Measurements from ENCODE around the gene WDR86.

Gene WDR86, protein sequence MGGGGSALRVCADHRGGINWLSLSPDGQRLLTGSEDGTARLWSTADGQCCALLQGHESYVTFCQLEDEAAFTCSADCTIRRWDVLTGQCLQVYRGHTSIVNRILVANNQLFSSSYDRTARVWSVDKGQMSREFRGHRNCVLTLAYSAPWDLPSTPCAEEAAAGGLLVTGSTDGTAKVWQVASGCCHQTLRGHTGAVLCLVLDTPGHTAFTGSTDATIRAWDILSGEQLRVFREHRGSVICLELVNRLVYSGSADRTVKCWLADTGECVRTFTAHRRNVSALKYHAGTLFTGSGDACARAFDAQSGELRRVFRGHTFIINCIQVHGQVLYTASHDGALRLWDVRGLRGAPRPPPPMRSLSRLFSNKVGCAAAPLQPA

DNA sequence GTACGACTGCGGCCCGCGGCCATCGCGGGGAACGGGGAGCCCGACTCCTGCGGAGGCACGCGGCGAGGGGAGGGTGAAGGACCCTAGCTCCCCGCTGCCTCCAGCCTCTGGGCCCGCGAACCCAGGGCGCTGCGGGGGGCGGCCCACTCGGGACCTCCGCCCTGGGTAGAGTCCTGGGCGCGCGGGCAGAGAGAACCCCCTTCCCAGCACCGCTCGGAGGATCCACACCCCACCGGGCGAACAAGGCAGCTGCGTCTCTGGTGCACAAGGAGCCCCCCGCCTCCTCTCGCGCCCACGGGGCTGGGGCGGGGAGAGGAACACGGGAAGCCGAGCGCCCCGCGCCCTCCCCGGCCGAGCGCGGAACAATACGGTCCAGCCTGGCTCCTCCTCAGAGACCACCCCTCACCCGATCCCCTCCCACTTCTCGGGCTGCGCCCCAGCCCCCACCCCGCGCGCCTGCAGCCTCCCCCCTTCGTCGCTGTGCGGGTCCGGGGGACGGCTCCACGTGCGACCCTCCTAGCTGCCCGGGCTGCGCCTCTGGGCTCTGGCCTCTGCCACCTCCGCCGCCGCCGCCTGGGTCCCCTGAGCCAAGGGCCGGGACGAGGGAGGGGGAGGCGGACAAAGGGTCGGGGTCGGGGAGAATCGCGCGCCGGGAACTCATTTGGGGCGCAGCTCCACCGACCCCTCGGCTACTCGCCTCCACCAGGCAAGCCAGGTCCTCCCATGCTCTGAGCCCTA, at the start of gene WDR86:
Gene WDR86, minus strand, starts transcription at position 372 of the 738 bp plus-strand sequence. CDS start 449 bp downstream, outside the sequence.
- no peak for DNase-seq

- no peak for DNase-seq
Observed at GRCh38 chr7:151457534-151457933, 47.7 kb upstream of the WDR86 start.

DNA sequence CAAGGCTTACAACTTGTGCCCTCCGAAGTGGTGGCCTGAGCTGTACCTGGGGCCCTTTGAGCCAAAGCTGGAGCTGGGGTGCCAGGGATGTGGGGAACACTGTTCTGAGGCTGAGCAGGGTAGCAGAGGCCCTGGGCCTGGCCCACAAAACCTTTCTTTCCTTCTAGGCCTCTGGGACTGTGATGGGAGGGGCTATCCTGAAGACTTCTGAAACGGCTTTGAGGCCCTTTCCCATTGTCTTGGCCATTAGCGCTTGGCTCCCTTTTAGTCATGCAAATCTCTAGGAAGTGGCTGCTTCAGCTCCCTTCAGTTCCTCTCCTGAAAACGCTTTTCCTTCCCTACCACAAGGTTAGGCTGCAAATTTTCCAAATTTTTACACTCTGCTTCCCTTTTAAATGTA, 46.9 kb upstream of the WDR86 start:
- DNase-seq: no peak

GRCh38 chr7:151456276-151456675, 46.4 kb upstream of the WDR86 start:
- no peak for DNase-seq

- no peak for DNase-seq
Observed at GRCh38 chr7:151455690-151456089, 45.9 kb upstream of the WDR86 start.

DNA sequence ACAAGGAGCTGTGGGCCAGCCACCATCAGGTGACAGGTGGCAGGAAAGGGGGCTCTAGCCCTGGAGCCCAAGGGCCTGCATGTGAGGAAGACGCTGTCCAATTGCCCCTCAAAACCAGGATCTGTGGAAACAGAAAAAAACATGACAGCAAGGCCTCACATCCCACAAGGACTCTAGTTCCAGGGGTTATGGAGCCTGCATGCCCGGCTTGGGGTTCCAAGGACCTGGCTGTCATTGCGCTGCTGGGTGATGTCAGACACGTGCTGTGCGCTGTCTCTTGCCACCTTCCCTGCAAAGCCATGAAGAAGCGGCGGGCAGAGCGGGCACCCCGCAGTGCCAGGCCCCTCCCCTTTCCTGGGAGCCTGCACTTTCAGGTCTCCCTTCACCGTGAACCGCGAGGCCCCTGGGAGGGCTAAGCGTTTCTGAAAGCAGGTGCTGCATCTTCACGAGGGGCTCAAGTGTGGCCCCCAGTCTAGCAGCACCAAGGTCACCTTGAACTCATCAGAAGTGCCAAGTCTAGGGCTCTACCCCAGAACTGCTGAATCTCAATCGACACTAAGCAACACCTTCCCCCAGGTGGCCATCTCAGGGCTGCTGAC, 45.2 kb upstream of the WDR86 start:
- DNase-seq: no peak

DNA sequence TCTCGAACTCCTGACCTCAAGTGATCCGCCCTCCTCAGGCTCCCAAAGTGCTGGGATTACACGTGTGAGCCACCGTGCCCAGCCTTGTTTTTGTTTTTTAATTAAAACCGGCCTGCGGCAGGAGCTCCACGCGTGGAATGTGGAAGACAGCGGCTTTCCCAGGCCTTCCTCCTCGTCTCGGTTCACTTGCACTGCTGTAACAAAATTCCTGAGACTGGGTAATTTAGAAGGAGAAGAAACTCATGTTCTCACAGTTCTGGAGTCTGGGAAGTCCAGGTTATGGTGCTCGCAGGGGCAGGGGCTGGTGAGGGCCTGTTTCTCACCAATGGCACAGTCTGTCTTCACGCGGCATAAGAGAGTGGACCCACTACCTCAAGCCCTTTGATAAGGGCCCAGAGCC, 44.5 kb upstream of the WDR86 start:
- no peak for DNase-seq

DNA sequence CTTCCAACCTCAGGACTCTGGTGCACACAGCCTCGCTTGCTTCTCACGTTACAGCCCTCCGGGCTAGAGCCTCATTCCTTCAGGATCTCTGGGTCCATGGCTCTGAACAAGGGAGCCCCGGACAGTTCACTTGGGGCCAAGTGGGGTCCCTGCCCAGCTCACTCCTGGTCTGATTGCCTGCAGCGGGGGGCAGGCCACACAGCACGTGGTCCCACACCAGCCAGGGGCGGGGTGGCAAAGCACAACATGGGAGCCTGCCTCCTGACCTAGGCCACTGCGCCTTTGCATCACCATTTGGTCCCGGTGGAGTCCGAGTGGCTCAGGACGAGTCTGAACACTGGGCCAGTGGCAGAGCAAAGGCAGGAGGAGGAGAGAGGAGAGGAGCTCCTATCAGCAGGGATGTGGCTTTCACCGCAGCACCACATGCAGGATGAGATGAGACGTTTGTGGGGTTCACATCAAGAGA, 43.5 kb upstream of the WDR86 start:
- no peak for DNase-seq

GRCh38 chr7:151452680-151453325, 43.0 kb upstream of the WDR86 start:
- DNase-seq: no peak

GRCh38 chr7:151451626-151452571, 42.1 kb upstream of the WDR86 start:
- DNase-seq: no peak

GRCh38 chr7:151451156-151451555, 41.3 kb upstream of the WDR86 start:
- no peak for DNase-seq

GRCh38 chr7:151449990-151450389, 40.2 kb upstream of the WDR86 start:
- DNase-seq: no peak

- peak in 12 of 14 donors; percentile 19 to 75 (median 34) for DNase-seq
Observed at GRCh38 chr7:151448261-151449252, 38.7 kb upstream of the WDR86 start.

GRCh38 chr7:151447901-151448260, 38.0 kb upstream of the WDR86 start:
- no peak for DNase-seq

DNA sequence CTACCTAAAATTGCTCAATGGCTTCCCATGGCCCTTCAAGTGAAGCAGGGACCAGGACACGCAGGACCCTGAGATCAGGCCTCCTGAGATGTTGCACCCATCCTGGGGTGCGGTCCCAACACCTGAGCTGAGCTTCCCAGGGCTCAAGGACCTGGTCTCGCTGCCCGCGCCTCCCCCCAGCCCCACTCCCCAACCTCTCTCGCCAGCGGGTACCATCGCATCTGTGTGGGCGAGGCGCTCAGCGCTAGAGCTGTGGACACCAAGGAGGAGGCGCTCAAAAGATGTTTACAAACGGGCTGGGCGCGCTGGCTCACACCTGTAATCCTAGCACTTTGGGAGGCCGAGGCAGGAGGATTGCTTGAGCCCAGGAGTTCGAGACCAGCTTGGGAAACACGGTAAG, 37.5 kb upstream of the WDR86 start:
- no peak for DNase-seq

GRCh38 chr7:151446412-151446811, 36.6 kb upstream of the WDR86 start:
- DNase-seq: no peak

DNA sequence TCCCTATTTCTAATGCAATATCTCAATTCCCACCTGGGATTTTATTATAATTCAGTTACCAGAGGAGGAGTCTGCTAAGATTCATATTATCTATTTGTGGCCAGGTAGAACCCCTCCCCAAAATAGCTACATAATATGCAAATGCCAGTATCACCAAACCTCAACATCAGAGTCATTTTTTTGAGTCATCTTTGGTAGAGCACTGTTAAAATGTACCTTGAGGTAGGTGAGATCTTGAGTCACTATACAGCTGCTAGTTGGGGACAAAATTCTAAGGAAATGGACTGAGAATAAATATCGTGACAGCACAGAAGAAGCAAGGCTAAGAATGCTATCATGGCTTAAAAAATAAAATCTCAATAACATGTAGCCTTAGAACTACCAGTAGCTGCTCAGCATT, 34.8 kb upstream of the WDR86 start:
- DNase-seq: no peak

GRCh38 chr7:151442776-151443496, 33.1 kb upstream of the WDR86 start:
- DNase-seq: no peak

DNA sequence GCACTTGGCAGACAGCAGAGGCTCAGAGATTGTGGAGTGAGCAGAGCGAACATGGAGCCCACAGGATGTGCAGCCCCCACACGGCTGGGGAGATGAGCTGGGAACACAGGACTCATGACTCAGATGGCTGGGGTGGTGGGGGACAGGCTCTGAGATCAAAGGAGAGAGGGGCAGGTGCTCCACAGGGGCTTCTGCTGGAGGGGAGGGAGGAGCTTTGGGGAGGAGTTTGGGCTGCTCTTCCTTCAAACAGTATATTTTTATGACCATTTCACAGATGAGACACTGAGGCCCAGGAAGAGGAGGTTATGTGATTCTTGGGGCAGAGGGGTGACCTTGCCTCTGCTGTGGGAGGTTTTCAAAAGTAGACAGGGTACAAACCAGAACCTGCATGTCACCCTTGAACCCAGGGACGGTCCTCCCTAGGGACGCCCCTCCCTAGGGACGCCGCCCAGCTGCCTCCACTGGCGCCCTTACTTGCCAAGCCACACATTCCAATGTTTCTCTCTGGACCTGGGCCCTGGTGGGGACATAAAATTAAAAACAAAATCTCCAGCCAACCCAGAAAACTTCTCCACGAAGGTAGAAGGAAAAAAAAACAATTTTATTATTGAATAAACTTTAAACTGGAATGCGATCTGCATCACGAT, 31.1 kb upstream of the WDR86 start:
- DNase-seq: no peak
